Activated CD8-positive, alpha-beta memory T cell treated with anti-CD3 and anti-CD28 coated beads for 24 hours (primary cell): Measurements from ENCODE around the gene GNG2.

Experiments
- DNase-seq: peaks from one replicate; pipeline ENCODE4 v3.0.0-alpha.2; 2020

Gene GNG2

GRCh38 chr14:51950007-51950406, 89.6 kb downstream of the GNG2 start:
- DNase-seq, result no peak

GRCh38 chr14:51951656-51952055, 91.2 kb downstream of the GNG2 start:
- no peak for DNase-seq

DNA sequence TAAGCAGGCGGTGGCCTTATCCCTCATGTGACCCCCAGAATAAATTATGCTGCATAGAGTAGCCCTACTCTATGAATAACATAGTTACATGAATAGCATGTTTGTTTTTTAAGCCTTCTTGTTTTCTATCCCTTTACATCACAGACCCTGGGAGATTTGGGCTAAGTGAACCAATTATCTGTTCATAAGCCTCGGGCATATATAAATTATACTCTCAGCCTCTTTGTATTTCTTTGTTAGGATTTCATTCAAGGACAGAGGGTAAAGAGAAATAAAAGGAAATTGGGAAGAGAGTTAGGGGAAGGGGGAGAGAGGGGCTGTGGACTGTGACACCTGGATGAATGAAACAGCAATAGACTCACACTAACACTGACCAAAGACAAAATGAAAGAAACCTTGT, 93.6 kb downstream of the GNG2 start:
- DNase-seq, result no peak

GRCh38 chr14:51954657-51955056, 94.2 kb downstream of the GNG2 start:
- no peak for DNase-seq

GRCh38 chr14:51957950-51958349, 97.5 kb downstream of the GNG2 start:
- no peak for DNase-seq

- DNase-seq, result no peak
Observed at GRCh38 chr14:51959928-51960327, 99.5 kb downstream of the GNG2 start.

DNA sequence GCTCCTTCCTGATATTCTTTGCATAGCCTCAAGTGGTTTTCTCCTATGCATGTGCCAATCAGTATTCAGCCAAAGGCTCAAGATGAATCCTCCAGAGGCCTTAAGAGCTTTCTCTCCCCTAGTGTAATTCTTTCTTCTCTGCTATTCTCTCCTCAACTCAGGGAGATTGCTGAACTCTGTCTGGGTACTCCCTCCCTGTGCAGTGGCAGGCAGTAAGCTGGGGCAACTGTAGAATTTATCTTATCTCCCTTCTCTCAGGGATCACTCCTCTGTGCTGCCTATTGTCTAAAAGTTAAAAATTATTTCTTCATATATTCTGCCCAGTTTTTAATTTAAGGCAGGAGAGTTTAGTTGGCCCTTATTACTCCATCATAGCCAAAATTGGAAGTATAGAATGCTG, 100.5 kb downstream of the GNG2 start:
- no peak for DNase-seq

DNA sequence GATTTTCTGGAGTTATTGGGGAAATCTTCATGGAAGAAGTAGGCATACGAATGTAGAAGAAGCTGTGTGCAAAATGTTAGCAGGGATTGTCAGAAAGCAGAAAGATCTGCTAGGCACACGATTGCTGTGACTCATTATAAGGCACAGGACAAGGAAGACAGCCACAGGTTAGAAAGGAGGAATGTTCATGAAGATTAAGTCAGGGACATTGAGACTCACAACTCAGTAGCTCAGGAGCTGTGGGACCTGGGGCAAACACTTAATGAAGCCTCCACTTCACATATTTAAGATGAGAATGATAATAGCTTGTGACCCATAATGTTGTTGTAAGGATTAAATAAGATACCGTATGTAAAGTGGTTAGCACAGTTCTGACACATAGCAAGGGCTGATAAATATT, 102.3 kb downstream of the GNG2 start:
- no peak for DNase-seq

GRCh38 chr14:51963286-51963685, 102.9 kb downstream of the GNG2 start:
- DNase-seq, result no peak

- no peak for DNase-seq
Observed at GRCh38 chr14:51967521-51967920, 107.1 kb downstream of the GNG2 start.

DNA sequence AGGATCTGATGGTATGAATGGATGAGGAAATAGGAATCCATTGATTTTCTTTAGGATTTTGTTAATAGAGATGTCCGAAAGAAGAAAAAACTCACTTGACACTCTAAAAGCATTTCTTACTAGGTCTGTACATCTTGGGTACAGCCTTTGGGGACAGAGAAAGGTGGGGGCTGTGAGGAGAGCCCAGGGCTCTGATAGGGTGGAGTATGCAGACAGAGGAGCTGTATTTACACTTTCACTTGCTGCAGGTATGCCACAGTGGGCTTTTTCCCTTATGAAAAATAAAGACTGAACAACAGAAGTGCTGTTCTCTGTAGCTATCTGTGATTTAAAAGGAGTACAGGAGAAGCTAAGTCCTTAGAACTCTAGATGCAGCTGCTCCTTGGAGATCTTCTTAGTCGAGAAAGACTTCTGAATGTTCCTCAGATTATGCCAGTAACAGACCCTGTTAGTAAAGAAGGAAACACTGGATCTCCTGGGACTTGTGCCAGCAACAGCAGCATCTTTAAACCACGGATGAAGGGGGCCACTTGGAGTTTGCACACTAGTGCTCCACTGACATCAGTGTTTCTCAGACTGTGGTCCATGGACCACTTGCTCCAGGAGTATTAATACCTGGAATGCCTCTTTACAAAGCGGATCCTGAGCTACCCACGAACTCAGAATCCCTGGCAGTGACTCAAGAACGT, 109.6 kb downstream of the GNG2 start:
- DNase-seq, result no peak

DNA sequence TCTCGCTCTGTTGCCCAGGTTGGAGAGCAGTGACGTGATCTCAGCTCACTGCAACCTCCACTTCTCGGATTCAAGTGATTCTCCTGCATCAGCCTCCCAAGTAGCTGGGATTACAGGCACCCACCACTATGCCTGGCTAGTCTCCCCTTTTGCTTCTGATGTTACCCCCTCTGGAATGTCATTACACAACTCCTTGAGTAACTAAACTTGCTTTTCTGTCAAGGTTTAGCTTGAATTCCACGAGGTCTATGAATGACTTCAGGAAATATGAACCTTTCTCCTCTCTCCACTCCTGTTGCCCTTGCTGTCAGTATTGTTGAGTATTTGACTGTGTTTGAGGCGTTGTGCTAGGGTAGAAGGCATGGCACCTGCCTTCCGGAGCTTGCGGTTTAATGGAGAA, 112.2 kb downstream of the GNG2 start:
- no peak for DNase-seq

DNA sequence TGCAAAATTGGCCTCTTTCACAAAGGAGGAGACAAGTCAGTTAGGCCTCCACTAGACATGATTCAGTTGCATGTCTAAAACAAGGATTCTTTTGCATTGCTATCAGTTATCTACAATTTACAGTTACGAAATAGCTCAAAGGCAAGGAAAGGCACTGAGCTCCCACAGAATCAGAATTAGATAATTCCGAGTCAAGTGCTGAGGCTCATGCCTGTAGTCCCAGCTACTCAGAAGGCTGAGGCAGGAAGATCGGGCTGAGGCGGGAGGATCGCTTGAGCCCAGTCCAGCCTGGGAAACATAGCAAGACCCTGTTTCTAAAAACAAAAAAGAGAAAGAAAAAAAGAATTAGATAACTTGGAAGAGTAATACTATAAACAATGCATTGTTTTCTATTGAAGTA, 116.7 kb downstream of the GNG2 start:
- DNase-seq, result no peak

DNA sequence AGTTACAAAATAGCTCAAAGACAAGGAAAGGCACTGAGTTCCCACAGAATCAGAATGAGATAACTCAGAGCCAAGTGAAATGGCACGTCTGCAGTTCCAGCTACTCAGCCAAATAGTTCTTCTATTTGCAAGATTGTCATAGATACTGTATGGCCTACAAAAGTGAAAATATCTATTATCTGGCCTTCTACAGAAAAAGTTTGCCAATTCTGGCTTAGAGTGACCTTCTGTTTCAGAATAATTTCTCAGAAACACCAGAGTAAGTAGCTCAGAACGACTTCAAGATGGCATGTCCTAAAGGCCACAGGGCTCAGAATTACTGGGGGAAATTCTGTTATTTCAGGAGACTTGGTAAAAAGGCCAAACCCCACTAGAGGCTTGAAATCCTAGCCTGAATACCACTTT, 118.3 kb downstream of the GNG2 start:
- no peak for DNase-seq

- DNase-seq, result peak; percentile 94
Observed at GRCh38 chr14:51979088-51979709, 118.8 kb downstream of the GNG2 start.

- DNase-seq, result no peak
Observed at GRCh38 chr14:51981218-51981854, 120.9 kb downstream of the GNG2 start.

DNA sequence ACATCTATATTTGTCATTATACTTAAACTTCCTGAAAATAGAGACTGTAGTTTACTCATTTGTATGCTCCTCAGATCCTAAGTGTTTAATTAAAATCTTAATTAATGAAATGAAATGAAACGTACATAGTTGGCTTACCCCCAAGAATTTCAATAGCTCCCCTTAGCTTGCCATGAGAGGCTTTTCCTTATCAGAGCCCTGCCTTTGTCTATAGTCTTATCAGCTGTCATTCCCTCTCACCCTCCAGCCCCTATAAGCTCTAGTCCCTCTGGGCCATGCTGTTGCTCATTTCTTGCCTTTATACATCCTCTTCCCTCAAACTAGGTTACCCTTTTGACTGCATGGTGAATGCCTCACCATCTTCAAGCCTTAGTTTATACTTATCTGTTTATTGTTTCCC, 127.8 kb downstream of the GNG2 start:
- no peak for DNase-seq

- DNase-seq, result peak; percentile 94
Observed at GRCh38 chr14:51989293-51990234, 129.2 kb downstream of the GNG2 start, which contains the start of gene RTRAF. RTRAF (plus strand) TSS chr14:51989546; CDS start chr14:51989640, 94 bp downstream.

DNA sequence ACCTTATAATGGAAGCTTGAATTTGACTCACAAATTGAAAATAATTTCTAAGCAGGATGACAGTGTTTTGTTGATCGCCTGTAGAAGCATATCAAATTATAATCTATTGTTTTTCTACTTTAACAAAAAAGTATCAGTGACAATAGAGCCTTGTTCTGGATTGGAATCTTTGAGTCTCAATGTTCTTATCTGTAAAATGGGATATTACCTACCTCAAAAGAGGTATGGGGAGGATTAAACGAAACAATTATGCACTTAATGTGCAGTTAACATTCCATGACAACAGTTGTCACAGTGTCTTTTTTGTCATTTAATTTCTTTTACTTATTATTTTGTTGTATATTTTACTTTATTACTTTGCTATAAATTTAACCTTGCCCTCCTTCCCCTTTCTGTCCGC, 130.1 kb downstream of the GNG2 start:
- DNase-seq, result no peak

GRCh38 chr14:51993285-51993920, 133.0 kb downstream of the GNG2 start:
- no peak for DNase-seq

DNA sequence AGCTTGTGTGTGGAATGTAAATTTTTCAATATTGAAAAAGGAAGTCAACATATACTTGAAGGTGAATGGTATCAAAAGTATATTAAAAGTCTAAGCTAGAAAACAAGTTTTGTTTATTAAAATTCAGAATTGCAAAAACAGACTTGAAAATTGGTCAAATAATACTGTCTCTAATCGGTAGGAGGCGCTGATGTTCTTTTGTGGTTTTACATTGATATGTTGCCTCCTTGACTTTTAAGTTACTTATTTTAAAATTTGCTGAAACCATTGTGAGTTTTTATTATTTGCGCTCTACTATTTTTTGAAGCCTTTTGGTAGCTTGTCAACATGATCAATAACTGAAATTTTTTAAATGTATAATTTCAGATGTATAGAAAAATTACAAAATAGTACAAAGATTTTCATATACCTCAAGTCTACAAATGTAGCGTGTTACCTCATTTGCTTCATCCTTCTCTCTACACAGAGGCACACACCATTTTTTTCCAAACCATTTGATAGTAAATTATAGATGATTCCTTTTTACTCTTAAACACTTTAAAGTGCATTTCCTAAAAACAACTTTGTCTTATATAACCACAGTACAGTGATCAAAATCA, 135.8 kb downstream of the GNG2 start:
- no peak for DNase-seq

DNA sequence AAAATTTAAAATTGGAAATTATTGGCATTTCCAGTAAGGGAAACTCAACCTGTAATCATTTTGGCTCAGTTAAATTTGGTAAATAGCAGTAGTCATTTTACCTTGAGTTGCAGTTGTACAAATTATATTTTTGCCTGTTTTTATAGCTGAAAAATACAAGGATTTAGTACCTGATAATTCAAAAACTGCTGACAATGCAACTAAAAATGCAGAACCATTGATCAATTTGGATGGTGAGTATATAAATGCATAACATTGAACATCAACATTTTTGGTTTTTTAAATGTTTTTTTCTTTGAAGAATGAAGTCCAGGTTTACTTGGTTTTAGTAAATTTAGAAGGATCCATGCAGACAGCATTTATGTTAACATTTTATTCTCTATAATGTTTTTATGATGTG, 137.9 kb downstream of the GNG2 start:
- DNase-seq, result no peak
